ENCODE data around the gene CIB1. TPM values are rescaled to one million over a fixed set of nuclear protein-coding genes. Genes with fewer than 3 reads are reported as not detected.
"Not testable (repeated sequence)": the region's sequence is repeated elsewhere in the genome, so short reads cannot be mapped to it uniquely, and the experiment has no call there.

Gene CIB1
- total RNA-seq, 1 donor from 2014 or later, result 44.1 TPM

- DNase-seq (ENCODE audit: low spot score) (peak; percentile 72), ATAC-seq (peak; percentile 86)
Measured at GRCh38 chr15:90201130-90201943, 32.4 kb downstream of the CIB1 start, which contains the start of gene SEMA4B. Gene SEMA4B (plus strand): TSS chr15:90201330. CDS start chr15:90201579, 249 bp downstream.

- ATAC-seq (peak; percentile 45), DNase-seq (ENCODE audit: low spot score) (no peak)
Measured at GRCh38 chr15:90200534-90201129, 33.1 kb downstream of the CIB1 start.

- DNase-seq (ENCODE audit: low spot score), result no peak
- no peak for ATAC-seq
Measured at GRCh38 chr15:90194655-90195054, 39.1 kb downstream of the CIB1 start.

- no peak for DNase-seq (ENCODE audit: low spot score)
- no peak for ATAC-seq
Measured at GRCh38 chr15:90192961-90193786, 40.6 kb downstream of the CIB1 start.

- ATAC-seq, result peak; percentile 88
- DNase-seq (ENCODE audit: low spot score), result peak; percentile 99
Measured at GRCh38 chr15:90191794-90192509, 41.8 kb downstream of the CIB1 start.

- DNase-seq (ENCODE audit: low spot score) (no peak), ATAC-seq (no peak)
Measured at GRCh38 chr15:90191344-90191687, 42.4 kb downstream of the CIB1 start.

- no peak for DNase-seq (ENCODE audit: low spot score)
- no peak for ATAC-seq
Measured at GRCh38 chr15:90190606-90191343, 43.0 kb downstream of the CIB1 start.

GRCh38 chr15:90189781-90190467 is 43.8 kb downstream of the CIB1 start:
- ATAC-seq (no peak), DNase-seq (ENCODE audit: low spot score) (no peak)

GRCh38 chr15:90188914-90189748 is 44.6 kb downstream of the CIB1 start:
- DNase-seq (ENCODE audit: low spot score), result no peak
- no peak for ATAC-seq

- not testable (repeated sequence) for DNase-seq (ENCODE audit: low spot score); ATAC-seq
Measured at GRCh38 chr15:90188065-90188464, 45.7 kb downstream of the CIB1 start.

GRCh38 chr15:90187257-90187868 is 46.4 kb downstream of the CIB1 start:
- ATAC-seq (no peak), DNase-seq (ENCODE audit: low spot score) (no peak)

- peak; percentile 81 for ATAC-seq
Measured at GRCh38 chr15:90184786-90185704, 48.7 kb downstream of the CIB1 start.

GRCh38 chr15:90184119-90184785 is 49.5 kb downstream of the CIB1 start:
- ATAC-seq (peak; percentile 85), DNase-seq (ENCODE audit: low spot score) (peak; percentile 92)

More at GRCh38 chr15:90184786-90185704, 48.7 kb downstream of the CIB1 start:
- DNase-seq (ENCODE audit: low spot score), result peak; percentile 76

GRCh38 chr15:90181776-90182175 is 52.0 kb downstream of the CIB1 start:
- no peak for ATAC-seq
- no peak for DNase-seq (ENCODE audit: low spot score)

Data from left lobe of liver (tissue), 2 donors.